Hematopoietic multipotent progenitor cell treated with erythropoietin and hydrocortisone succinate and interleukin-3 and kit ligand, for 15 days (in vitro differentiated cells): ENCODE data around the gene GATA6.

Experiments
- DNase-seq: peaks from one replicate; pipeline ENCODE4 v3.0.0-alpha.2; 2015; ENCODE audit warnings: low spot score

The GATA6 gene

GRCh38 chr18:22243513-22243912, 74.1 kb downstream of the GATA6 start:
- no peak for DNase-seq

GRCh38 chr18:22250026-22250425, 80.6 kb downstream of the GATA6 start:
- no peak for DNase-seq

GRCh38 chr18:22250591-22250996, 81.2 kb downstream of the GATA6 start:
- no peak for DNase-seq
